Cerebellar cortex (tissue), 1 donor: ENCODE data around the gene DRC7.

Experiments used
- DNase-seq: peaks from one replicate; pipeline ENCODE4 v3.0.0-alpha.2; 2015; ENCODE audit warnings: low spot score

Gene DRC7

GRCh38 chr16:57751539-57752202 lies 57.1 kb downstream of the DRC7 start:
- DNase-seq: no peak

- no peak for DNase-seq
Observed at GRCh38 chr16:57752203-57752580, 57.6 kb downstream of the DRC7 start.

GRCh38 chr16:57752581-57753447 lies 58.2 kb downstream of the DRC7 start:
- no peak for DNase-seq

GRCh38 chr16:57753448-57754353 lies 59.1 kb downstream of the DRC7 start:
- no peak for DNase-seq

GRCh38 chr16:57754354-57755060 lies 59.9 kb downstream of the DRC7 start:
- DNase-seq: no peak

- DNase-seq: no peak
Observed at GRCh38 chr16:57755061-57755684, 60.6 kb downstream of the DRC7 start.

- DNase-seq: no peak
Observed at GRCh38 chr16:57755726-57756423, 61.3 kb downstream of the DRC7 start.

GRCh38 chr16:57756424-57757325 lies 62.1 kb downstream of the DRC7 start:
- DNase-seq: no peak

- DNase-seq: peak; percentile 77
Observed at GRCh38 chr16:57757326-57757786, 62.8 kb downstream of the DRC7 start.

- no peak for DNase-seq
Observed at GRCh38 chr16:57757883-57758282, 63.3 kb downstream of the DRC7 start.

GRCh38 chr16:57758331-57759117 lies 63.9 kb downstream of the DRC7 start:
- no peak for DNase-seq

GRCh38 chr16:57759131-57759530 lies 64.5 kb downstream of the DRC7 start:
- DNase-seq: no peak

GRCh38 chr16:57759541-57760356 lies 65.1 kb downstream of the DRC7 start:
- no peak for DNase-seq

GRCh38 chr16:57760357-57761160 lies 66.0 kb downstream of the DRC7 start:
- no peak for DNase-seq

GRCh38 chr16:57761301-57761700 lies 66.7 kb downstream of the DRC7 start:
- no peak for DNase-seq

GRCh38 chr16:57761957-57762356 lies 67.4 kb downstream of the DRC7 start:
- DNase-seq: no peak
